Retinal pigment epithelial cell (primary cell): Measurements from ENCODE around the gene TRIM8.
A peak's percentile ranks its signal among the peaks of the same experiment; 100 is the strongest.

Experiments used
- DNase-seq: peaks from one replicate; pipeline ENCODE4 v3.0.0-alpha.2; 2010; ENCODE audit warnings: low read depth
- H3K4me3 ChIP-seq: 2 replicates; pipeline ENCODE4 v1.5.1; 2011; ENCODE audit warnings: mild to moderate bottlenecking, low read length, control low read depth, moderate library complexity
- TF ChIP-seq, protein P1 (sequence below): conservative IDR thresholded peaks from 2 replicates; pipeline ENCODE4 v1.5.1; 2011; ENCODE audit warnings: low read depth, low read length, control low read depth, inconsistent platforms

The TRIM8 gene

DNA sequence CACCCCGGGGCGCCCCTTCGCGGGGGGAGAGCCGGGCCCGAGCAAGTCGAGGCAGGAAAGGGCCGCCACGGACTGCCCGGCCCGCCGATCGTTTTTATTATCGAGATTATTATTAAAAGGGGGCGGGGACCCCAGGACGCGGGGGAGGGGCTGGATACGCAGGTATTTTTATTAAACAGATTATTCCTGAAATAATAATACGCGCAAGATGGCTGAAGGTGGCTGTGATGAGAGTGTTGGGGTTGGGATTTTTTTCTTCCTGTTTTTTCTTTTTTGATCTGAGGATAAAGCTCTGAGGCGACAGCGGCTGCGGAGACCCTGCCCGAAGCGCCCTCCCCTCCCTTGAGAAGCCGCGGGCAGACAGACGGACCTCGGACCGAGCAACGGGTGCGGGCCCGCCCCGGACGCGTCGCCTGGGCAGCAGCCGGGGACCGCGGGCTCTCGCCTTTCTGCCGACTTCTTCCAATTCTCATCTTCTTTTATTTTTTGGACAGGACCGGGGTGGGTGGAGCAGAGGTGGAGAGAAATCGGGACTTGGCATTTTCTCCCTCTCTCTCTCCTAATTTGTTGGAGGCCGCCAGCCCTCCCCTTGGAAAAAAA is 1.4 kb upstream of the TRIM8 start:
- DNase-seq, result no peak
- TF ChIP-seq, protein P1, sequence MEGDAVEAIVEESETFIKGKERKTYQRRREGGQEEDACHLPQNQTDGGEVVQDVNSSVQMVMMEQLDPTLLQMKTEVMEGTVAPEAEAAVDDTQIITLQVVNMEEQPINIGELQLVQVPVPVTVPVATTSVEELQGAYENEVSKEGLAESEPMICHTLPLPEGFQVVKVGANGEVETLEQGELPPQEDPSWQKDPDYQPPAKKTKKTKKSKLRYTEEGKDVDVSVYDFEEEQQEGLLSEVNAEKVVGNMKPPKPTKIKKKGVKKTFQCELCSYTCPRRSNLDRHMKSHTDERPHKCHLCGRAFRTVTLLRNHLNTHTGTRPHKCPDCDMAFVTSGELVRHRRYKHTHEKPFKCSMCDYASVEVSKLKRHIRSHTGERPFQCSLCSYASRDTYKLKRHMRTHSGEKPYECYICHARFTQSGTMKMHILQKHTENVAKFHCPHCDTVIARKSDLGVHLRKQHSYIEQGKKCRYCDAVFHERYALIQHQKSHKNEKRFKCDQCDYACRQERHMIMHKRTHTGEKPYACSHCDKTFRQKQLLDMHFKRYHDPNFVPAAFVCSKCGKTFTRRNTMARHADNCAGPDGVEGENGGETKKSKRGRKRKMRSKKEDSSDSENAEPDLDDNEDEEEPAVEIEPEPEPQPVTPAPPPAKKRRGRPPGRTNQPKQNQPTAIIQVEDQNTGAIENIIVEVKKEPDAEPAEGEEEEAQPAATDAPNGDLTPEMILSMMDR, result no peak
- H3K4me3 ChIP-seq, result peak overlapping the region; percentile 89

- TF ChIP-seq, protein P1, result no peak
- DNase-seq, result no peak
- peak overlapping the region; percentile 89 for H3K4me3 ChIP-seq
Measured at GRCh38 chr10:102643336-102644065, 778 bp upstream of the TRIM8 start.

- no peak for DNase-seq
- peak overlapping the region; percentile 89 for H3K4me3 ChIP-seq
- TF ChIP-seq, protein P1, result peak; percentile 68
Measured at GRCh38 chr10:102644646-102645387, 538 bp downstream of the TRIM8 start.

GRCh38 chr10:102645388-102645740 is 1.1 kb downstream of the TRIM8 start:
- TF ChIP-seq, protein P1, result no peak
- H3K4me3 ChIP-seq, result peak overlapping the region; percentile 89
- no peak for DNase-seq

DNA sequence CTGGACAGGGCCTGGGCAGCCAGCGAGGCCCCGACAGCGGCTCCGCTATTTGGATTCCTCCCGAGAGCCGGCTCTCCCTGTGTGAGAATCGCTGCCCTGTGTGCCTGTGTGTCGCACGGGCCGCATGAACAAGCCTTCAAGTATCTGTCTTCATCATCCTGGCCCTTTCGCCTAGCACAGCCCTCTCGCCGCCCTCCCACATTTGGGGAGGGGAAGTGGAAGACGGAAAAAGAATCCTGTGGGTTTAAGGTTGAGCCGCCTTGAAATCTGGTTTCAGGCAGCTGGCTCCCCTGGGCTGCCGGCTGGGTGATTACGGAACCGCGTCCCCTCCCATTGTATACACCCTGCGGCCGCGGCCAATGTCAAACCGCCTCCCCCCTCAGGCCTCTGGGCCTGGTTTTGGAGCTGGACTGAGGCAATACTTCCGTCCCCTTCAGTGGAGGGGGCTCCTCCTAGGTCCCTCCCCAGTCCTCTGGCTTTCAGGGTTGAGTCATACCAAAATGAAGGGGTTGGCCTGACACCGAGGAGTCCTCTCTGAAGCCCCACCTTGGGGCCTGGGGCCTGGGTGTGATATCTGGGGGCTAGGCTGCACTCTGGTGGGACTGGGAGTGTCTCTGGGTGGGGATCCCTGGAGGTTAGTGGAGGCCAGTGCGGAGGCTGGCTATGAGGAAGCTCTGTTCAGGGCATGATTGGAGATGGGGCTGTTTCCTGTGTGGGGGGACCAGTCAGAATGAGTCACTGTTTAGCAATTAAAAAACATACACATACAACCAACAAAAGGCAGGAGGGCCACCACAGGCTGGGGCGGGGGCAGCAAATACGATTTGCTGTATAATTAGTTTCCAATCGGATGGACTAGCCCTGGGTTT is 1.7 kb downstream of the TRIM8 start:
- no peak for DNase-seq
- TF ChIP-seq, protein P1, result no peak
- peak overlapping the region; percentile 89 for H3K4me3 ChIP-seq

DNA sequence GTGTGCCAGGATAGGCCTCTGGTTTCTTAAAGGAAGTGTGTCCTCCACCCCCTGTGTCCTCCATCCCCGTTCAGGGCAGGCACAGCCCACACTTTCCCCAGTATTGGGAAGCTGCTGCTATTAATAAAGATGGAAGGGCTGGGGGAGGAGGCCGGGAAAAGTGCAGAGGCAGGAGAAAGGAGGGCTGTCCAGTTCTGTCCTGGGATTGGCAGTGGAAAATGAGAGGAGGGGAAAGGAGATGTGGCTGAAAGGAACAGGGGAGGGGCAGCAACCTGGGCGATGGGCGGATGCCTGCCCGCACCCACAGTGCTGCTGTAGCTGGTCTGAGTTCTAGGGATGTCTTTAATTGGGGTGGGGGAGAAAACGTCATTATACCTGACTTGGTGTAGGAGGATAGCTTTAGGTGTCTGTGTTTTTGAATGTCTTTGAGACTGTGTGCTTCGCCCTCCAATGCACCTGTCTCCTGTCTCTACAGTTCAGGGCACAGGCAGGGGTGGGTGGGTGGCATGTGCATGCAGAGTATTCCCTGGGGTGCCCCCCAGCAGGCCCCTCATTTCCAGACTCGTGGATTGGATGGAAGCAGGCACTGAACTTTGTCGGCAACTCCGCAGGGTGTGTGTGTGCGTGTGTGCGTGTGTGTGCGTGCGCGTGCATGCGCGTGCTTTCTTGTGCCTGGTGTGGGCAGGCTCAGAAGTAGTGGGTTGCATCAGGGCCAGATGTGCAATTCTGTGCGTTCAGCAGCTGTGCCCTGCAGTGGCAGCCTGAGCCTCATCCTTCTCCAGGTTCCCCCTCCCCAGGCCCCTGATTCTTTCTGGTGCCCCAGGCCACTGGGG is 2.5 kb downstream of the TRIM8 start:
- H3K4me3 ChIP-seq, result peak overlapping the region; percentile 89
- TF ChIP-seq, protein P1, result no peak
- DNase-seq, result no peak
